ENCODE results near the gene ANKRD60. TPM values are rescaled to one million over a fixed set of nuclear protein-coding genes. Genes with fewer than 3 reads are reported as not detected.

ANKRD60 gene
- total RNA-seq, 1 donor from 2014 or later, result not detected

- H3K27ac Mint-ChIP-seq, result no peak overlapping the region
- H3K4me1 Mint-ChIP-seq, result peaks cover 16% of the 10 kb centered on the region
- peaks cover 11% of the 10 kb centered on the region for H3K9me3 Mint-ChIP-seq
- H3K36me3 Mint-ChIP-seq (ENCODE audit: low read depth), result peaks cover 10% of the 10 kb centered on the region
- H3K4me3 Mint-ChIP-seq, result no peak overlapping the region
- no peak for DNase-seq
- intact Hi-C loops (cut with micrococcal nuclease), result no loop called here
- H3K27me3 Mint-ChIP-seq, result peaks cover 47% of the 10 kb centered on the region
These were observed 4.4 kb downstream of the ANKRD60 start for GRCh38 chr20:58224097-58224496.

- H3K4me3 Mint-ChIP-seq, result no peak overlapping the region
- no peak for DNase-seq
- peaks cover 17% of the 10 kb centered on the region for H3K9me3 Mint-ChIP-seq
- intact Hi-C loops (cut with micrococcal nuclease), result no loop called here
- H3K36me3 Mint-ChIP-seq (ENCODE audit: low read depth), result peaks cover 9% of the 10 kb centered on the region
- peaks cover 45% of the 10 kb centered on the region for H3K27me3 Mint-ChIP-seq
- peaks cover 14% of the 10 kb centered on the region for H3K4me1 Mint-ChIP-seq
- H3K27ac Mint-ChIP-seq, result peak overlapping the region; percentile 22
These were observed 5.0 kb downstream of the ANKRD60 start for GRCh38 chr20:58223358-58223941.

- DNase-seq, result no peak
- Mint-ChIP-seq H3K36me3 (ENCODE audit: low read depth) (peaks cover 9% of the 10 kb centered on the region), H3K27me3 (peaks cover 39% of the 10 kb centered on the region), H3K4me1 (peaks cover 11% of the 10 kb centered on the region), H3K9me3 (peaks cover 20% of the 10 kb centered on the region), H3K4me3 (no peak overlapping the region), H3K27ac (no peak overlapping the region)
- intact Hi-C loops (cut with micrococcal nuclease), result no loop called here
These were observed 6.0 kb downstream of the ANKRD60 start for GRCh38 chr20:58222446-58222845.

- Mint-ChIP-seq H3K4me3 (no peak overlapping the region), H3K27me3 (peaks cover 21% of the 10 kb centered on the region), H3K36me3 (ENCODE audit: low read depth) (peaks cover 4% of the 10 kb centered on the region), H3K9me3 (peaks cover 20% of the 10 kb centered on the region), H3K4me1 (peaks cover 9% of the 10 kb centered on the region), H3K27ac (no peak overlapping the region)
- no peak for DNase-seq
- intact Hi-C loops (cut with micrococcal nuclease), result no loop called here
These were observed 9.1 kb downstream of the ANKRD60 start for GRCh38 chr20:58219342-58219700.

GRCh38 chr20:58218665-58219341 lies 9.7 kb downstream of the ANKRD60 start:
- DNase-seq, result no peak
- Mint-ChIP-seq H3K4me3 (no peak overlapping the region), H3K27ac (no peak overlapping the region), H3K9me3 (peaks cover 20% of the 10 kb centered on the region), H3K36me3 (ENCODE audit: low read depth) (peaks cover 4% of the 10 kb centered on the region), H3K27me3 (peaks cover 23% of the 10 kb centered on the region), H3K4me1 (peaks cover 8% of the 10 kb centered on the region)
- intact Hi-C loops (cut with micrococcal nuclease), result no loop called here

- H3K9me3 Mint-ChIP-seq, result peaks cover 20% of the 10 kb centered on the region
- intact Hi-C loops (cut with micrococcal nuclease), result no loop called here
- H3K27ac Mint-ChIP-seq, result no peak overlapping the region
- H3K4me1 Mint-ChIP-seq, result peaks cover 4% of the 10 kb centered on the region
- peaks cover 4% of the 10 kb centered on the region for H3K36me3 Mint-ChIP-seq (ENCODE audit: low read depth)
- DNase-seq, result no peak
- peaks cover 30% of the 10 kb centered on the region for H3K27me3 Mint-ChIP-seq
- no peak overlapping the region for H3K4me3 Mint-ChIP-seq
These were observed 12.1 kb downstream of the ANKRD60 start for GRCh38 chr20:58216334-58216733.

- no peak for DNase-seq
- Mint-ChIP-seq H3K36me3 (ENCODE audit: low read depth) (peaks cover 4% of the 10 kb centered on the region), H3K27me3 (peaks cover 28% of the 10 kb centered on the region), H3K4me3 (no peak overlapping the region), H3K27ac (no peak overlapping the region), H3K9me3 (peaks cover 17% of the 10 kb centered on the region), H3K4me1 (peaks cover 6% of the 10 kb centered on the region)
- intact Hi-C loops (cut with micrococcal nuclease), result no loop called here
These were observed 13.3 kb downstream of the ANKRD60 start for GRCh38 chr20:58215116-58215515.

GRCh38 chr20:58214310-58214709 lies 14.1 kb downstream of the ANKRD60 start:
- H3K36me3 Mint-ChIP-seq (ENCODE audit: low read depth), result peaks cover 4% of the 10 kb centered on the region
- peaks cover 12% of the 10 kb centered on the region for H3K4me1 Mint-ChIP-seq
- H3K27ac Mint-ChIP-seq, result no peak overlapping the region
- no peak for DNase-seq
- intact Hi-C loops (cut with micrococcal nuclease), result loop anchor here (5.0 kb wide), 1 partner anchor 702 kb away; no protein-coding TSS in a partner anchor
- peaks cover 27% of the 10 kb centered on the region for H3K27me3 Mint-ChIP-seq
- H3K4me3 Mint-ChIP-seq, result no peak overlapping the region
- H3K9me3 Mint-ChIP-seq, result peaks cover 11% of the 10 kb centered on the region

GRCh38 chr20:58213716-58214115 lies 14.7 kb downstream of the ANKRD60 start:
- peaks cover 22% of the 10 kb centered on the region for H3K27me3 Mint-ChIP-seq
- peaks cover 5% of the 10 kb centered on the region for H3K9me3 Mint-ChIP-seq
- no peak overlapping the region for H3K4me3 Mint-ChIP-seq
- H3K27ac Mint-ChIP-seq, result no peak overlapping the region
- peaks cover 8% of the 10 kb centered on the region for H3K4me1 Mint-ChIP-seq
- intact Hi-C loops (cut with micrococcal nuclease), result loop anchor here (5.0 kb wide), 1 partner anchor 701 kb away; no protein-coding TSS in a partner anchor
- H3K36me3 Mint-ChIP-seq (ENCODE audit: low read depth), result no peaks in the 10 kb centered on the region
- no peak for DNase-seq

- Mint-ChIP-seq H3K36me3 (ENCODE audit: low read depth) (no peaks in the 10 kb centered on the region), H3K4me1 (peaks cover 8% of the 10 kb centered on the region), H3K27ac (no peak overlapping the region), H3K27me3 (peaks cover 26% of the 10 kb centered on the region), H3K4me3 (no peak overlapping the region), H3K9me3 (no peaks in the 10 kb centered on the region)
- DNase-seq, result no peak
- intact Hi-C loops (cut with micrococcal nuclease), result loop anchor here (5.0 kb wide), 1 partner anchor 701 kb away; no protein-coding TSS in a partner anchor
These were observed 15.3 kb downstream of the ANKRD60 start for GRCh38 chr20:58213121-58213520.

- Mint-ChIP-seq H3K4me3 (no peak overlapping the region), H3K27me3 (peaks cover 26% of the 10 kb centered on the region), H3K4me1 (peaks cover 8% of the 10 kb centered on the region), H3K36me3 (ENCODE audit: low read depth) (no peaks in the 10 kb centered on the region), H3K27ac (no peak overlapping the region), H3K9me3 (no peaks in the 10 kb centered on the region)
- intact Hi-C loops (cut with micrococcal nuclease), result loop anchor here (5.0 kb wide), 1 partner anchor 700 kb away; no protein-coding TSS in a partner anchor
- DNase-seq, result no peak
These were observed 15.8 kb downstream of the ANKRD60 start for GRCh38 chr20:58212636-58213035.

GRCh38 chr20:58210398-58210747 lies 18.1 kb downstream of the ANKRD60 start:
- H3K4me3 Mint-ChIP-seq, result no peak overlapping the region
- H3K27ac Mint-ChIP-seq, result no peak overlapping the region
- peaks cover 8% of the 10 kb centered on the region for H3K4me1 Mint-ChIP-seq
- no peak for DNase-seq
- H3K9me3 Mint-ChIP-seq, result no peaks in the 10 kb centered on the region
- intact Hi-C loops (cut with micrococcal nuclease), result loop anchor here (5.0 kb wide), 1 partner anchor 698 kb away; no protein-coding TSS in a partner anchor
- H3K27me3 Mint-ChIP-seq, result peaks cover 23% of the 10 kb centered on the region
- H3K36me3 Mint-ChIP-seq (ENCODE audit: low read depth), result no peaks in the 10 kb centered on the region

- intact Hi-C loops (cut with micrococcal nuclease), result loop anchor here (1.0 to 5.0 kb wide), 3 partner anchors 553 to 698 kb away; no protein-coding TSS in a partner anchor
- no peaks in the 10 kb centered on the region for H3K36me3 Mint-ChIP-seq (ENCODE audit: low read depth)
- H3K9me3 Mint-ChIP-seq, result no peaks in the 10 kb centered on the region
- H3K4me1 Mint-ChIP-seq, result peaks cover 8% of the 10 kb centered on the region
- H3K27ac Mint-ChIP-seq, result peak overlapping the region; percentile 39
- H3K27me3 Mint-ChIP-seq, result peaks cover 23% of the 10 kb centered on the region
- no peak overlapping the region for H3K4me3 Mint-ChIP-seq
- DNase-seq, result peak; percentile 96
These were observed 18.6 kb downstream of the ANKRD60 start for GRCh38 chr20:58209652-58210397.

GRCh38 chr20:58208944-58209343 lies 19.5 kb downstream of the ANKRD60 start:
- no peaks in the 10 kb centered on the region for H3K36me3 Mint-ChIP-seq (ENCODE audit: low read depth)
- H3K27ac Mint-ChIP-seq, result no peak overlapping the region
- peaks cover 8% of the 10 kb centered on the region for H3K4me1 Mint-ChIP-seq
- intact Hi-C loops (cut with micrococcal nuclease), result loop anchor here (1.0 to 2.0 kb wide), 2 partner anchors 552 to 612 kb away; no protein-coding TSS in a partner anchor
- H3K4me3 Mint-ChIP-seq, result no peak overlapping the region
- DNase-seq, result no peak
- no peaks in the 10 kb centered on the region for H3K9me3 Mint-ChIP-seq
- H3K27me3 Mint-ChIP-seq, result peaks cover 22% of the 10 kb centered on the region
